Mesenteric fat pad (tissue), 1 donor: ENCODE data around the gene TMEM170A. TPM values are rescaled to one million over a fixed set of nuclear protein-coding genes. Genes with fewer than 3 reads are reported as not detected.
"Not testable (repeated sequence)": the region's sequence is repeated elsewhere in the genome, so short reads cannot be mapped to it uniquely, and the experiment has no call there.

Source experiments
- DNase-seq: peaks from one replicate; pipeline ENCODE4 v3.0.0-alpha.2; 2020; ENCODE audit warnings: low spot score
- total RNA-seq: library from RNA; stranded (reverse); fragmentation: NEBNext Ultra II Directional; extraction: Animal tissue kit (Norgen Biotek cat#: 25700); gene quantifications from one replicate; pipeline ENCODE4 v1.2.1, GENCODE V29; 2021
- donor health status: DM: yes; HTN: yes; CAD: no.

The TMEM170A gene
- total RNA-seq, 1 donor from 2014 or later = 17.3 TPM

DNA sequence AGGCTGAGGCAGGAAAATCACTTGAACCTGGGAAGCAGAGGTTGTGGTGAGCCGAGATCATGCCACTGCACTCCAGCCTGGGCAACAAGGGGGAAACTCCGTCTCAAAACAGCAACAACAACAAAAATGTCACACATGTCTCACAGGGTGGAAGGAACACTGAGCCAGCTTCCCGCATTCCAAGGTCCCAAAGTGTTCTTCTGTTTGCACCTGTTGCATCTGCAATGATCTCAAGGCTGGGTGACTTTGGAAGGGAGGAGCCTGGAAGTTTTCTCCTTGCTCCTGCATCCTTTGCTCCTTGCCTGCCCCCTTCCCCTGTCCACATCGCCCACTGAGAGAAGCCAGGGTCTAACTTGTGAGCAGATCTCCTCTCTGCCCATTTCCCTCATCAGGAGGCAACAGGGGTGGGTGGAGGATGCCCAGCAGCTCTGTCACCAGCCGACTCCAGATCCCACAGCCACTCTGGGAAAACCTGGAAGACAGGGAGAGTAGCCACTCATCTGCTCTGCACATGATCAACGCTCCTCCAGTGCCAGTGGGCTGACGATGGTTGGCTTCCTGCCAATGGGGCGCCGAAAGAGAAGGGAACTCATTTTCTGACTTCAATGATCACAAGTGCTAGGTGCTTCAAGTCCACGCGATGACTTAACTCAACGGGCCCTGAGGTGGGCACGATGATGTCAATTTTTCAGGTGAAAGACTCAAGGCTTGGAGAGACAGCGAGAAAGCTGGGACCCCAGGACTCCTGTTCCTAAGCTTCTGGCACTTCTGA lies 18.1 kb upstream of the TMEM170A start:
- no peak for DNase-seq

DNA sequence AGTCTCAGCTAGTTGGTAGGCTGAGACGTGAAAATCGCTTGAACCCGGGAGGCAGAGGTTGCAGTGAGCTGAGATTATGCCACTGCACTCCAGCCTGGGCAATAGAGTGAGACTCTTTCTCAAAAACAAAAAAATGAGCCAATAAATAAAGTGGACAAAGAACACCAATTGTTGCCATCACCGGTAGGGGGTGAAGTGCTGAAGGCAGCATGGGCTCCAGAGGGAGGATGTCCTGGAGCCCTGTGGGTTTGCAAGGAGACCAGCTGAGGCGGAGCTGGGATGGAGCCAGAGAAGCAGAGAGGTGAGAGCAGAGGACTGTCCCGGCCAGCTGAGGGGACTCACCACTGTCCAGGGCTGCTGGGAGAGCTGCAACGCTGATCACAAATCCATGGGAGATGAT lies 17.0 kb upstream of the TMEM170A start:
- no peak for DNase-seq

DNA sequence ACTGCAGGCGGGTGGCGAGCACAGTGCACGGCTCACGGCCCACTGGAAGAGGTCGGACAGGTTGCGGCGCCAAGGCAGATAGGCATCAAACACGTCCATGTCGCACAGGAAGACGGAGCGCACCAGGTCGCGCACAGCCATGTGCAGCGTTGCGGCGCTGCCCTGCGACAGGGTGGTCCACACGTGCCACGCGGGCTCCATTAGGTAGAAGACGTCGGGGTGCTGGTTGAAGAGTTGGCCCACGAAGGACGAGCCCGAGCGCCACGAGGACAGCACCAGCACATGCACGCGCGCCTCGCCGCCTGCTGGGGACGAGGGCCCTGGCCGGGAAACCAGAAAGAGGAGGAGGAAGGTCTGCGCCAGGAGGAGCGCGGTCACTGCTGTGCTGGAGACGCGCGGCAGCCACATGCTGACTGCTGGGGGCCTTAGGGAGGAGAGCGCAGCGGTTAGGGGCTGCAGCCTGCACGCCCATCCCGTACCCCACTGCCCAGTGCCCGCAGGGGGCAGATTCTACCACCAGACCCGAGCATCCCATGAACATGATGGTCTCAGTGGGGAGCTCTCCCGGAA lies 15.0 kb upstream of the TMEM170A start:
- DNase-seq = no peak

DNA sequence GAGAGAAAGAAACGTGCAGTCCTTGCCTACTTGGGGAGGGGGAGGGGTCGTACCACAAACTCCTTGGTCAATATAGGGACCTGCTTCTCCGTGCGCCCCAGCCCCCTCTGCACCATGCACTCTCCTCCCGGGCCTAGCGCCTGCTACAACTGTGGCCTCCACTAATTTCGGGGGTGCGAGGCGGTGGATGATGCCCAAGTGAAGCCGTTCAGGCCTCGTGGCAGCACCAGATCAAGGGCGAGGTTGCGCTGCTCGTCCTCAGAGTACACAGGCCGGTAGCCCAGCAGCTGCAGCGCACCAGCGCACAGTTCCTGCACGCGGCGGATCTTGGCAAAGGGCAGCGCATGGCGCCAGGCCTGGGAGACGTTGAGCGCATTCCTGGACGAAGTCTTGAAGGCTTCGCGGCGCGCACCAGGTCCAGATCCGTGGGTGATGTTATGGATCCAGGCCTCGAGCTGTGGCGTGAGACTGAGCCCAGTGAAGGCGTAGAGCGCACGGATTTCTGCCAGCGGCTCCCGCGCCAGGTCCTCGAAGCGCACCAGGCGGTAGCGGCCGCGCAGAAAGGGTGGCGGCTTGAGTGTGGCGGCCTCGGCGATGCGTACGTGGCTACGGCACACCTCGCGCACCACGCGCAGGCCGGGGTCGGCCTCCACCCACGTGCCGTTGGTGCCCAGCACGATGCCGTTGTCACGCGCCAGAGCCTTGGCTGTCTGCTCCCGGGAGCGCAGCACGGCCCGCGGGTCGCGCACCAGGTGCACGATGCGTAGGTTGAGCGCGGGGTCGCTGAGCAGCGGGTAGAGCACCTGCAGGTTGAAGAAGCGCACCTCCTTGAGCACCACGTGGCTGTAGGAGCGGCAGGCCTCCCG lies 14.2 kb upstream of the TMEM170A start:
- DNase-seq = no peak

DNA sequence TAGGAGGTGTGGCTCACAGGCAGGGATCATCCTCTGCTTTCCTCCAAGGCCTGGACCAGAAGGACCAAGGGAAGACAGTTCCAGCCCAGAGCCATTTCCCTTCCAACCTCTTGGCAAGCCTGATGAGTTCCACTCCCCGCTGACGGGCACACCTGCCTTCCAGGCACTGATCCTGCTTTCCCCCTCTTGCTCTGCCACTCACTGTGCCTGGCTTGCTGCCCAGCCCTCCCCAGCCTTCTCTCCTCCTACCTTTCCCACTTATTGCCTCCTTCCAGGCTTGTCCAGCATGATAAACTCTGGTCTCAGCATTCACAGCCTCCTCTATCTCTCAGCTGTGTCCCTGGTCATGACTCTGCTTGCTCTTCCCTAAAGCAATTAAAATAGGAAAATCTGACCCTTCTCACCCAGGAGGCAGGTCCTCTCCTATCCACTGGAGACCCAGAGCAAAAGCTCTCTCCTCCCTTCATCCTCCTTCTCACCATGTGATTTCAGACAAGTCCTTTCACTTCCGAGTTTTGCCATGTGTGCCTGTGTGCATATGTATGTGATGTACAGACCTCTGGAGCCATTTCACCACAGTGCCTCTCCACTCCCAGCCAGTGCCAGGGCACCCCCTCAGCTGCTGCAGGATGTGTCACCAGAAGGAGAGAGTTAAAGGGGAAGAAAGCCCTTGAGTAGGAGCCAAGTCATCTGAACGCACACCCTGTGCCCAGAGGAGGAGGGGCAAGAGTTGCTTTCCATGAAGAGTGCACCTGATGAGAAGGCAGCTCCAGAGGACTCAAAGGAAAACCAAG lies 13.4 kb upstream of the TMEM170A start:
- no peak for DNase-seq

DNA sequence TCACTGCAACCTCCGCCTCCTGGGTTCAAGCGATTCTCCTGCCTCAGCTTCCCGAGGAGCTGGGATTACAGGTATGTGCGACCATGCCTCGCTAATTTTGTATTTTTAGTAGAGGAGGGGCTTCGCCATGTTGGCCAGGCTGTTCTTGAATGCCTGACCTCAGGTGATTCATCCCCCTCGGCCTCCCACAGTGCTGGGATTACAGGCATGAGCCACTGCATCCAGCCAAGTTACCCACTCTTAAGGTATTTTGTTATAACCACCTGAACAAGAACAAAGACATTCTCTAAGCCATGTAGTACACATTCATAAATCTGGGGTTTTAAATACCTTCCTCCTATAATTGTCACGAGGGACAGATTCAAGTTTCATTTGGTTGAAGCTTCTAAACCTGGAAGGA lies 12.3 kb upstream of the TMEM170A start:
- DNase-seq = no peak

DNA sequence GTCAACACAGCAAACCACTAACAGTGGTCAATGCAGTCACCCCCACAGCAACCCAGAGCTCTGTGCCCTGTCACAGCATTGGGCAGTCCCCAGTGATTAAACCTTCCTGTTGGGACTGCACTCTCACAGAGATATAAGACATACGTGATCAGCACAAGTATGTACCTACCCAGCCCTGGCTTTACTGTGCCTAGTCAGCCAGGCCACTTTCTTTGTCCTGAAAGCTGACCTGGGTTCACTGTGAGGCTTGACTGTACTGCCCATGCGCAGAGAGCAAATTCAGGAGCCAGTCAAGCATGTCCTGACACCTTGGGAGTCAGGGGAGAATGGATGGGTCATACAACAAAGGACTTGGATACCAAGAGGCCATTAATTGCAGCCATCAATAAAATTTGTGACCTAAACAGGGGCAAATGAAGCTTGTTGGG lies 10.9 kb upstream of the TMEM170A start:
- DNase-seq = no peak

DNA sequence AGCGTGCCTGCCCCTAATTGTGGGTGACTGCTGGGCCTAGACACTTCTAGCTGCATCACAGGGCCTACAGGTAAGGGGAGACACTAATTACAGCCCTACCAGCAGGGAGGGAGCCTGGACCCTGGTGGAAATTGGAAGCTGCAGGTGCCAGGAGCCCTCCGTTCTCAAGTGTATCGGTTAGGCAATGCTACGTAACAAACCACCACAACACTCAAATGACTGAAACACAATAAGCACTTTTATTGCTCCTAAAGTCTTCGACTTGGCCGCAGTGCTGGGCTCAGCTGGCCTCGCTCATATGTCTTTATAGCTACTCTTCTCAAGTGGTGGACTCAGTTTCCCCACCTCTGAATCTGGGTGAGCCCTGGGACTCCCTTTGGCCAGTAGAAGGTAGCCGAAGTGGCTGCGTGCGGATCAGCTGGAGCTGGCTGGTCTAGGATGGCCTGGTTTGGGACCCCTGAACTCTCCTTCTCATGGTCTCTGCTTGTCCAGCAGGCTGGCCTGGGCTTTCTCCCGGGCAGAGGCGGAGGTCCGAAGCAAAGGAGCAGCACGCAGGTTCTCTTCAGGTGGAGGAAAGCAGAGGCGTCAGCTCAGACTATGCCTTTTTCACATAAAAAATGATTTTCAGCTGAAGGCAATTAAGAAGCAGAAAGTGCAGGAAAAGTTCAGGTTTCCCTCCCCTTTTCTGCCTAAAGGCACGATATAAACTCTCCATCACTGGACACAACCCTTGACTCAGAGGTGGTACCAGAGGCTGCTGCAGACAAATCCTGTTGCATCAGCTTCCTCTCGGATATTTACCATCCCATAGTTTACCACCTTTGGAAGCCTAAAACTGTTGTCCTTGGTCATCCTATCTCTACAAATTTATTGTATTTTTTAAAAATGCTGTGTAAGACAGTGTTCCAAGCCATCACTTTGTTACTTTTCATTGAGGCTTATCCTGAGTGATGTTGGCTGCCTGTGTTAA lies 8.7 kb upstream of the TMEM170A start:
- no peak for DNase-seq

DNA sequence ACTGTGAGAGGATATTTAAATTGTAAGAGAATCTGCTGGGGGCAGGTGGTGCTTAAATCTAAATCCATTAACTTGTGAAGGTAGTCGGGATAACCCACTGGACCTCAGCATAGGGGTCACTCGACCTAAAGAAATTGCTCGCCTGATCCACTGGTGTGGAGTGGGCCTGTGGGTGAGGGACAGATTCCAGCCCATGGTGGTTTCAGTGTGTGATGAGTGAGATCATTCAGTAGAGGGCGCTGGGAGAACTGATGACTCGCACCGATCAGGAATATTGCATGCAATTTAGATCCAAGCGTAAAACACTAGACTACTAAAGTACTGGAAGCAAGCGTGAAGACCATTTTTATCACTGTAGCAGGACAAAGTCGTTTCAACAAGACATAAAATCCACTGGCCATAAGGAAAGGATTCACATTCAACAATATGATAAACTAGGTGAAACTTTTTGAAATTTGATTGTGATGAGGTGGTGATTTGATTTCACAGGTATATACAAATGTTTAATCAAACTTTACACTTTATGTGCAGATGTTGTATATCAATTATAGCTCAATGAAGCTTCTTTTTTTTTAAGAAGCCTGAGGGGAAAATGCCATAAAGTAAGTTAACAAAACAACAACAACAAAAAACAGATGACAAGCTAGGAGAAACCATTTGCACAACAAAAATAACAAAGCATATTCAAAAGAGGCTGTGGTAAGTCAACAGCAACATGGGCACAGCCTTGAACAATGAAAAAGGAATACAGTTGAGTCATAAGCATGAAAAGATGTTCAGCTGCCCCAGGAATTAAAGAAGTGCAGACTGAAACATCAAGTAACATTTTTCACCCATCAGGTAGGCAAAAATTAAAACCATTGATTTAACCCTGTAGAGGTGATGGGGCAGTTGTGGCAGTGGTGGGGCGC lies 7.5 kb upstream of the TMEM170A start:
- peak; percentile 39 for DNase-seq

DNA sequence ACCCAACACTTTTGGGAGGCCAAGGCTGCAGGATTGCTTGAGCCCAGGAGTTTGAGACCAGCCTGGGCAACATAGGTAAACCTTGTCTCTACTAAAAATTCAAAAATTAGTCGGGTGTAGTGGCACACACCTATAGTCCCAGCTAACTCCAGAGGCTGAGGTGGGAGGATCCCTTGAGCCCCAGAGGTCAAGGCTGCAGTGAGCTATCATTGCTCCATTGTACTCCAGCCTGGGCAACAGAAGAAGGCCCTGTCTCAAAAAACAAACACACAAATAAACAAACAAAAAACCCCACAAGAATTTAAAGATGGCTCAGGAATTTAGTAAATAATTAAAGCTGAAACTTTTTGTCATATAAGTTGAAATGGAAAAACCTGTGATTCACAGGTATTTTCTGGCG lies 2.3 kb upstream of the TMEM170A start:
- DNase-seq = peak; percentile 39

DNA sequence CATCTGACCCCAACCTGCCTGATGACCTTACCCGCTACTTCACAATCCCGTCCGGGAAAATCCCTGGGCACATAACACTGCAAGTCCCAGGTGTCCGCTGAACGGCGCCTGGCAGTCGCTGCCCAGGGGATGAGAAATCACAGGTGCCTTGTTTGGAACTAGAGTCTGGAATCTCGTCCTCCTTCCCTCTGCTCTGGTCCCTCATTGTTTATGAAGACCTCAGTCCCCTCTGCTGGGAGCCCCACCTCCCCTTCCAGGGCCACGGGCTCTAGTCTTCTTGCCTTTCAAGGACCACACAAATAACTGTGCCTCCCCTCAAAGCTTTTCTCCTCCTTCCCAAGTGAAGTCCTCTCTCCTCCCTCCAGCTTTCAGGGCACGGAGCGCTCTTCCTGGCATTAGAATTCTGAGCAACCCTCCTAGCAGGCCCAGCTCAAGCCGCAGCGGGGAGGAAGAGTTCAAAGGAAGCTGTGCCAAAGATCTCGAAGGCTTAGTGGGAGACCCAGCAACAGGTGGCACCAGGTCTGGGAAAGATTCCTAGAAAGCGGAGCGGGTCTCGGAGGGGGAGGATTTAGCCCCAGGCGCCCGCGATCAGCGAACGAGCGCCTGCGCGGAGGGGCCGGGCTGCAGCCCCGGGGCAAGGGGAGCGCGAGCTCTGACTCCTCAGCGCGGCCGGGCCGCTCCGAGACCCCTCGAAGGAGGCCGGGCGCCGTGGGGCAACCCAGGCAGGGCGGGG lies 934 bp downstream of the TMEM170A start:
- DNase-seq = not testable (repeated sequence)

DNA sequence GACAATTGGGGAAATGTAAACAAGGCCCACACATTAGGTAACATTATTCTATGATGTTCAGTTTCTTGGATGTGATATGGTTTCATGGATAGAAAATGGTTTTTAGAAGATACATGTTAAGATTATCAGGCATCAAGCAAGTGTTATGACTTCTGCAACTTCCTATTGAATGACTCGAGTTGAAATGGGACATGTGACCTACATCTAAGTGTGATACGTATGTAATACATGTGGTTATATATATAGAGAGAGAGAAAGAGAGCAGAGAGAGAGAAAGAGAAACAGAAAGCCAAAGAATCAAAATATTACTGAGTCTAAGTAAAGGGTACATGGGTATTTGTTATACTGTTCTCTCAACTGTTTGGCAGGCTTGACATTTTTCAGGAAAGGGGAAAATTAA lies 1.7 kb downstream of the TMEM170A start:
- DNase-seq = no peak

DNA sequence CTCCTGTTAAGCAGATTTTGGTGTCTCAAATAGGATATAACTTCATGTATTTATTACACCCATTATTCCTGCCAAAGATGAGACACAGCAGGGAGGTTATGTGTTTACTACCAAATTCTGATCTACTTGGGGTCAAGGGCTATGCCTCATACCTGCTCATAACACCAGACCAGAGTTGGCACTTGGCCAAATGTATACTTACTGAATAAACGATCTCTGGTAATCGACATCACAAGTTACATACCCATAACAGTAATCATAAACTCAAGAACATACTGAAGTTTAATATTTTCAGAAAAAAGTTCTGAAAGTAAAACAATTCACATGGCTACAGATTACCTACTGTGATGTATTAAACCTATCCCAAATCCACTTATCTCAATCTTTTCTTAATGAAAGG lies 2.9 kb downstream of the TMEM170A start:
- DNase-seq = no peak

DNA sequence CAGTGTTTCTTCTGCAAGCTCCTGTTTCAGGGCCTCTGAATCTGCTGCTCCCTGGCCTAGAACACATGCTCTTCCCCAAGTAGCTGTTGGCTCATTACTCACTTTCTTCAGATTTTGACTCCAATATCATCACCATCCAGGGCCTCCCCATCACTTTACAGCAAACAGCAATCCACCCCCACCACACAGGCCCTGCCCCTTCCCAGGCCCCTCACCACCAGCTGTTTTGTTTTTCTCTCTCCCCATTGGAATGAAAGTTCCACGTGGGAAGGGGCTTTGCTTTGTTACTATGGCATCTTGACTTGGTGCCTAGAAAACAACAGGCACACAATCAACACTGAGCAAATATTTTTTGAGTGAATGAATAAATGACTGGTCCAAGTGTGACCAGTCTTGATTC lies 4.0 kb downstream of the TMEM170A start:
- no peak for DNase-seq

DNA sequence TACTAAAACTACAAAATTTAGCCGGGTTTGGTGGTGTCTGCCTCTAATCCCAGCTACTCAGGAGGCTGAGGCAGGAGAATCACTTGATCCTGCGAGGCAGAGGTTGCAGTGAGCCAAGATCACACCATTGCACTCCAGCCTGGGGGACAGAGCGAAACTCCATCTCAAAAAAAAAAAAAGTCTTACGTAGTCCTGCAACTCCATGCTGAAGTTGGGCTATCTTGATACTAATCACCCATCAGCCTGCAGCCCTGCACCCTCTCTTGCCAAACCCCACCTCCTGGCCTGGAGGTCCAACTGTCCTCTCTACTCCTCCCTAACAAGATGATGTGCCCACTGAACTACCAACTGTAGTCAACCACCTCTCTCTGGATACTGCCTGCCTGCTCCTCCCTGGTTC lies 4.8 kb downstream of the TMEM170A start:
- DNase-seq = peak; percentile 39

DNA sequence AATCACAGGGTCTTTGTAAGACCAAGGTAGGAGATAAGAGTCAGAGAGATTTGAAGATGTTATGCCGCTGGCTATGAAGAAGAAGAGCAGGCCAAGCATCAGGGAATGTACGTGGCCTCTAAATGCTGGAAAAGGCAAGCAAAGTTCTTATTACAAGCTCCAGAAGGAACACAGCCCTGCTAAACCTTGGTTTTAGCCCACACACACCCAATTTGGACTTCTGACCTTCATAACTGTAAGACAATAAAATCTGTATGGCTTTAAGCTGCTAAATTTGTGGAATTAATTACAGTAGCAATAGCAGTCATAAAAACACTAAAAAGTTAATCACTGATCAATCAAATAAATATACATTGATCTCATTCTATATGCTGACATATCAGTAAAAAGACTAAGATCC lies 6.0 kb downstream of the TMEM170A start:
- no peak for DNase-seq

DNA sequence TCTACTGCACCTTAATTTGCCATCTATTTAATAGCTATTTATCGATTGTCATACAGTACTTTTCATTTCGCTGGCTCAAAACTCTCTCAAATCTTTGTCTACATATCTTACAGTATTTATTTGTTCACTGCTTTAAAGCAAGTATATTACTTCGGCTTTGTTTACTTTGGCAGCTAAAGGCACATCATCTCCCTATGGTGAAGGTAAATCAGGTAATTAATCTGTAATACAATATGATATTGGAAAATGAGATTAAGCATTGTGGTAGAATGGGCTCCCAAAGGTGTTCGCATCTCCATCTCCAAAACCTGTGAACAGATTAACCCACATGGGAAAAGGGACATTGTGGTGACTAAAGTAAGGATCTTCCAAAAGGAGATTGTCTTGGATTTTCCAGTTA lies 6.5 kb downstream of the TMEM170A start:
- no peak for DNase-seq

DNA sequence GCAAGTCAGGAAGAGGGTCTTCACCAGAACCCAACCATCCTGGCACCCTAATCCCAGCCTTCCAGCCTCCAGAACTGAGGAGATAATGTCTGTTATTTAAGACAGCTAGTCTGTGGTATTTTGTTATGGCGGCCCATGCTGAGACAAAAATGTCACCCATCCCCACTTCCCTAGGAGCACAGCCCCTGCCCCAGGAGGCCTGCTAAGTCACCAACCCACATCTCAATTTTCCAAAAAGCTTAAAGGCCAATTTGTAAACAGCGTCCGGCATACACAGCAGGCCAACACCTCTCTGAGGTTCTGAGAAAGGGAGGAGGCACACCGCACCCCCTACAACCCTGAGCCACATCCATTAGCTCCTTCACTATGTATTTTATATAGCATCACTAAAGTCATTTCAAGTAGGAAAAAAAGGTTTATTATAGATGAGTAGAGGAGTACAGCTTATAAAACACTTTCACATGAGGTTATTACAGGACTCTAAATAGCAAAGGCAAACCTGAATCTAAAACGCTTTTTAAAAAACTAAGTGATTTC lies 6.9 kb downstream of the TMEM170A start:
- DNase-seq = peak; percentile 12
